Keratinocyte (primary cell): ENCODE measurements around the gene RNASE8. TPM values are rescaled to one million over a fixed set of nuclear protein-coding genes. Genes with fewer than 3 reads are reported as not detected.

Experiments
- DNase-seq: peaks from one replicate; pipeline ENCODE4 v3.0.0-alpha.2; 2011; ENCODE audit warnings: low read depth, missing footprints, low spot score
- FAIRE-seq: peaks from 2 replicates; lab custom pipeline; 2011; peaks lifted over from hg19 to GRCh38; lab: Jason Lieb, UNC
- H2AFZ ChIP-seq: 2 replicates; pipeline ENCODE4 v1.6.0; 2012; ENCODE audit warnings: low read length, control low read depth, inconsistent platforms; ENCODE audit not compliant: control insufficient read depth
- H3K27ac ChIP-seq: 2 replicates; pipeline ENCODE4 v1.5.1; 2011; ENCODE audit warnings: low read length; ENCODE audit not compliant: control insufficient read depth, insufficient read depth
- H3K27me3 ChIP-seq: 3 replicates; pipeline ENCODE4 v1.6.0; 2011; ENCODE audit warnings: low read length; ENCODE audit not compliant: control insufficient read depth, insufficient read depth; ENCODE audit errors: extremely low read depth
- H3K36me3 ChIP-seq, 2 experiments: 2 replicates in 1 of 2; 3 replicates in 1 of 2; pipeline ENCODE4 v1.5.1; 2011; ENCODE audit warnings: low read length in 2 of 2, mild to moderate bottlenecking in 1 of 2; ENCODE audit not compliant: control insufficient read depth in 2 of 2, insufficient read depth in 2 of 2; ENCODE audit errors: extremely low read depth in 1 of 2
- H3K4me1 ChIP-seq: 3 replicates; pipeline ENCODE4 v1.5.1; 2011; ENCODE audit warnings: low read length; ENCODE audit not compliant: control insufficient read depth, insufficient read depth; ENCODE audit errors: extremely low read depth
- H3K4me2 ChIP-seq: 3 replicates; pipeline ENCODE4 v1.6.0; 2011; ENCODE audit warnings: low read depth, low read length; ENCODE audit not compliant: control insufficient read depth, insufficient read depth; ENCODE audit errors: extremely low read depth
- H3K4me3 ChIP-seq, 3 experiments: fragments of 200-600 bp in 1 of 3; sonication (generic) in 1 of 3; 2 replicates in 2 of 3; 3 replicates in 1 of 3; pipeline ENCODE4 v1.5.1; 2011 to 2016; ENCODE audit warnings: low read length in 3 of 3, mild to moderate bottlenecking in 3 of 3, control low read depth in 2 of 3, inconsistent platforms in 1 of 3, low read depth in 1 of 3, mixed read lengths in 1 of 3, mixed run types in 1 of 3, moderate library complexity in 1 of 3; ENCODE audit not compliant: control insufficient read depth in 2 of 3, insufficient read depth in 2 of 3; ENCODE audit errors: extremely low read depth in 1 of 3
- H3K79me2 ChIP-seq: 2 replicates; pipeline ENCODE4 v1.6.0; 2012; ENCODE audit warnings: low read length; ENCODE audit not compliant: control insufficient read depth, insufficient read depth
- H3K9ac ChIP-seq: 3 replicates; pipeline ENCODE4 v1.6.0; 2011; ENCODE audit warnings: low read length; ENCODE audit not compliant: control insufficient read depth, insufficient read depth; ENCODE audit errors: extremely low read depth
- H3K9me1 ChIP-seq: 3 replicates; pipeline ENCODE4 v1.6.0; 2011; ENCODE audit warnings: low read length; ENCODE audit not compliant: control insufficient read depth, insufficient read depth; ENCODE audit errors: extremely low read depth
- H3K9me3 ChIP-seq: 2 replicates; pipeline ENCODE4 v1.5.1; 2012; ENCODE audit warnings: low read depth, low read length; ENCODE audit not compliant: control insufficient read depth
- H4K20me1 ChIP-seq: 3 replicates; pipeline ENCODE4 v1.6.0; 2011; ENCODE audit warnings: low read length; ENCODE audit not compliant: control insufficient read depth, insufficient read depth; ENCODE audit errors: extremely low read depth
- EZH2 ChIP-seq: IDR thresholded peaks from one replicate; pipeline ENCODE4 v1.6.1; 2012; ENCODE audit warnings: inconsistent platforms, mild to moderate bottlenecking, low read length, moderate library complexity
- dilution Hi-C: fragments of 300-500 bp; cut with MboI; formaldehyde crosslinking; loops from one replicate; pipeline ENCODE4 v1.7.0; 2020; ENCODE audit warnings: low sequenced_read_pairs; ENCODE audit not compliant: extremely low pct_ligation_motif_present
- polyA plus RNA-seq, 5 experiments: library from polyadenylated mRNA; depleted of rRNA in 3 of 5; stranded (reverse) in 3 of 5; stranded (forward) in 1 of 5; unstranded in 1 of 5; fragments of >200 nt; gene quantifications; 1 replicate in 1 of 5; 2 replicates in 3 of 5; 3 replicates in 1 of 5; pipeline versions ENCODE4 v1.2.1 to v1.2.3, GENCODE V29; 2011 to 2012; ENCODE audit warnings: missing spikeins in 2 of 5, low read depth in 1 of 5, low replicate concordance in 1 of 5
- TF ChIP-seq, protein P1 (sequence below), 3 experiments: IDR thresholded peaks in 1 of 3; conservative IDR thresholded peaks in 1 of 3; optimal IDR thresholded peaks in 1 of 3; 2 replicates in 2 of 3; 3 replicates in 1 of 3; pipeline versions ENCODE3 to v1.5.1; 2011; ENCODE audit warnings: low read length in 3 of 3, mild to moderate bottlenecking in 3 of 3, moderate library complexity in 2 of 3, control low read depth in 1 of 3, inconsistent platforms in 1 of 3; ENCODE audit not compliant: insufficient read depth in 2 of 3; ENCODE audit errors: extremely low read depth in 1 of 3

RNASE8 gene
- polyA plus RNA-seq, 1 donor (not counting 4 experiments of a cell fraction or from before 2014, with no cell fraction given): not detected

DNA sequence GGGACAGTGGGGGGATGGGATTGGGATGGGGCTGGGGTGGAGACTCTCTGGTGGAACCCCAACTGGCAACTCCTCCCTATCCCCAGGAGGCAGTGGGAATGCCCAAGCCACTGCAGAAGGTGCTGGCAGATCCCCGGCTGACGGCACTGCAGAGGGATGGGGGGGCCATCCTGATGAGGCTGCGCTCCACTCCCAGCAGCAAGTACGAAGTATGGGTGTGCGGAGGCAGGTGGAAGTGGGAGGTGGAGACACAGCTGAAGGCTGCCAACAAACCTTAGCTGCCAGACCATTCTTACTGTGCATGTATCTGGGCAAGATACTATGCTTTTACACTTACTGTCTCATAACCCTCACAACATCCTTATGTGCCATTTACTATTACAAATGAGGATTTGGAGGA, 20.7 kb downstream of the RNASE8 start:
- FAIRE-seq (no peak), DNase-seq (no peak)
- TF ChIP-seq, protein P1, sequence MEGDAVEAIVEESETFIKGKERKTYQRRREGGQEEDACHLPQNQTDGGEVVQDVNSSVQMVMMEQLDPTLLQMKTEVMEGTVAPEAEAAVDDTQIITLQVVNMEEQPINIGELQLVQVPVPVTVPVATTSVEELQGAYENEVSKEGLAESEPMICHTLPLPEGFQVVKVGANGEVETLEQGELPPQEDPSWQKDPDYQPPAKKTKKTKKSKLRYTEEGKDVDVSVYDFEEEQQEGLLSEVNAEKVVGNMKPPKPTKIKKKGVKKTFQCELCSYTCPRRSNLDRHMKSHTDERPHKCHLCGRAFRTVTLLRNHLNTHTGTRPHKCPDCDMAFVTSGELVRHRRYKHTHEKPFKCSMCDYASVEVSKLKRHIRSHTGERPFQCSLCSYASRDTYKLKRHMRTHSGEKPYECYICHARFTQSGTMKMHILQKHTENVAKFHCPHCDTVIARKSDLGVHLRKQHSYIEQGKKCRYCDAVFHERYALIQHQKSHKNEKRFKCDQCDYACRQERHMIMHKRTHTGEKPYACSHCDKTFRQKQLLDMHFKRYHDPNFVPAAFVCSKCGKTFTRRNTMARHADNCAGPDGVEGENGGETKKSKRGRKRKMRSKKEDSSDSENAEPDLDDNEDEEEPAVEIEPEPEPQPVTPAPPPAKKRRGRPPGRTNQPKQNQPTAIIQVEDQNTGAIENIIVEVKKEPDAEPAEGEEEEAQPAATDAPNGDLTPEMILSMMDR (optimal IDR thresholded peaks at IDR 0.05 in 1 of 3, IDR thresholded peaks at IDR 0.05 in 1 of 3, conservative IDR thresholded peaks at IDR 0.05 in 1 of 3; ENCODE audit: extremely low read depth in 1 of 3, insufficient read depth in 2 of 3, low read length in 3 of 3): no peak
- TF ChIP-seq EZH2: no peak
- H3K27me3 ChIP-seq: no peaks in the 10 kb centered on the region
- no peaks in the 10 kb centered on the region for H3K4me1 ChIP-seq
- H3K9ac ChIP-seq: no peak overlapping the region
- H3K79me2 ChIP-seq: no peaks in the 10 kb centered on the region
- H2AFZ ChIP-seq: no peak overlapping the region
- no peak overlapping the region for H3K4me3 ChIP-seq
- dilution Hi-C loops: no loop called here
- H3K36me3 ChIP-seq: peaks cover 8 to 14% of the 10 kb centered on the region in 2 experiments
- H3K9me3 ChIP-seq: no peaks in the 10 kb centered on the region
- H3K27ac ChIP-seq: no peak overlapping the region
- no peaks in the 10 kb centered on the region for H4K20me1 ChIP-seq
- H3K9me1 ChIP-seq: no peaks in the 10 kb centered on the region
- H3K4me2 ChIP-seq: no peak overlapping the region

DNA sequence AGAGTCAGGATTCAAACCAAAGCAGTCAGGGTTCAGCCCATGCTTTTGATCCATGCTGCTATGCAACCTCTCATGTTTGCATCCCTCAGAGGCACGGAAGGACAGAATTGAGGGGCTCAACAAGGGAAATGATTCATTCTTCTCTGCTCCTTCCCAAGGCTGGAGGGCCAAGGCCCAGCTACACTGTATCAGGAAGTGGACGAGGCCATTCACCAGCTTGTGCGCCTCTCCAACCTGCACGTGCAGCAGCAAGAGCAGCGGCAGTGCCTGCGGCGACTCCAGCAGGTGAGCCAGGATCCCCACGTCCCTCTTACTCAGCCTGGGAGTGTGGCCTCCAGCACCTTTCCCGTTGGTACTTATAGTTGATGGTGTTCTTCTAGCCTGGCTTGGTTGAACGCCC, 21.1 kb downstream of the RNASE8 start:
- Histone ChIP-seq H3K4me1 (no peaks in the 10 kb centered on the region), H3K27me3 (no peaks in the 10 kb centered on the region), H3K36me3 (peaks cover 8 to 14% of the 10 kb centered on the region in 2 experiments), H2AFZ (no peak overlapping the region), H3K9me3 (no peaks in the 10 kb centered on the region), H3K4me3 (no peak overlapping the region), H3K79me2 (no peaks in the 10 kb centered on the region), H3K27ac (no peak overlapping the region), H3K9ac (no peak overlapping the region), H3K4me2 (no peak overlapping the region), H4K20me1 (no peaks in the 10 kb centered on the region), H3K9me1 (no peaks in the 10 kb centered on the region)
- DNase-seq (no peak), FAIRE-seq (no peak)
- no peak for TF ChIP-seq EZH2
- TF ChIP-seq, protein P1 (optimal IDR thresholded peaks at IDR 0.05 in 1 of 3, IDR thresholded peaks at IDR 0.05 in 1 of 3, conservative IDR thresholded peaks at IDR 0.05 in 1 of 3; ENCODE audit: extremely low read depth in 1 of 3, insufficient read depth in 2 of 3, low read length in 3 of 3): no peak
- dilution Hi-C loops: no loop called here
